HFF-Myc (cell line): ENCODE measurements around the gene RPL31.

Source experiments
- DNase-seq: peaks from one replicate; pipeline ENCODE4 v3.0.0-alpha.2; 2011; ENCODE audit warnings: low read depth; ENCODE audit errors: extremely low read depth
- H3K4me3 ChIP-seq: replicated peaks from 2 replicates; pipeline ENCODE4 v1.5.1; 2011; ENCODE audit warnings: low read depth, mild to moderate bottlenecking, control low read depth, low read length
- CTCF ChIP-seq: IDR thresholded peaks from 2 replicates; pipeline ENCODE4 v1.5.1; 2012; ENCODE audit warnings: mild to moderate bottlenecking, low read depth, low read length, control low read depth; ENCODE audit errors: missing control alignments

Gene RPL31

GRCh38 chr2:100997509-100998234 is 4.4 kb upstream of the RPL31 start:
- no peak overlapping the region for H3K4me3 ChIP-seq
- DNase-seq = no peak
- TF ChIP-seq CTCF = no peak

GRCh38 chr2:100998235-100998573 is 3.9 kb upstream of the RPL31 start:
- no peak for TF ChIP-seq CTCF
- H3K4me3 ChIP-seq = no peak overlapping the region
- DNase-seq = no peak

- H3K4me3 ChIP-seq = no peak overlapping the region
- TF ChIP-seq CTCF = no peak
- DNase-seq = no peak
Measured at GRCh38 chr2:100999995-101000394, 2.1 kb upstream of the RPL31 start.

- no peak for TF ChIP-seq CTCF
- peak overlapping the region; percentile 87 for H3K4me3 ChIP-seq
- no peak for DNase-seq
Measured at GRCh38 chr2:101002562-101003277, 631 bp downstream of the RPL31 start.

GRCh38 chr2:101003278-101003775 is 1.2 kb downstream of the RPL31 start:
- no peak for TF ChIP-seq CTCF
- peak overlapping the region; percentile 87 for H3K4me3 ChIP-seq
- no peak for DNase-seq

GRCh38 chr2:101004620-101005325 is 2.7 kb downstream of the RPL31 start:
- no peak for DNase-seq
- no peak for TF ChIP-seq CTCF
- H3K4me3 ChIP-seq = peak overlapping the region; percentile 87
